GM08714 (cell line): ENCODE data around the gene LMNTD1.

Experiments
- H3K4me3 ChIP-seq: fragments of 200-500 bp; sonication (Bioruptor generic); 2 replicates; pipeline ENCODE4 v1.5.1; 2014; ENCODE audit warnings: mild to moderate bottlenecking, low read length, inconsistent platforms
- ZNF274 ChIP-seq: IDR thresholded peaks from 2 replicates; pipeline ENCODE4 v1.6.1; 2012; ENCODE audit warnings: mild to moderate bottlenecking, low read depth, low read length

Gene LMNTD1

GRCh38 chr12:25570418-25570817, 17.3 kb upstream of the LMNTD1 start:
- no peak overlapping the region for H3K4me3 ChIP-seq
- no peak for TF ChIP-seq ZNF274

DNA sequence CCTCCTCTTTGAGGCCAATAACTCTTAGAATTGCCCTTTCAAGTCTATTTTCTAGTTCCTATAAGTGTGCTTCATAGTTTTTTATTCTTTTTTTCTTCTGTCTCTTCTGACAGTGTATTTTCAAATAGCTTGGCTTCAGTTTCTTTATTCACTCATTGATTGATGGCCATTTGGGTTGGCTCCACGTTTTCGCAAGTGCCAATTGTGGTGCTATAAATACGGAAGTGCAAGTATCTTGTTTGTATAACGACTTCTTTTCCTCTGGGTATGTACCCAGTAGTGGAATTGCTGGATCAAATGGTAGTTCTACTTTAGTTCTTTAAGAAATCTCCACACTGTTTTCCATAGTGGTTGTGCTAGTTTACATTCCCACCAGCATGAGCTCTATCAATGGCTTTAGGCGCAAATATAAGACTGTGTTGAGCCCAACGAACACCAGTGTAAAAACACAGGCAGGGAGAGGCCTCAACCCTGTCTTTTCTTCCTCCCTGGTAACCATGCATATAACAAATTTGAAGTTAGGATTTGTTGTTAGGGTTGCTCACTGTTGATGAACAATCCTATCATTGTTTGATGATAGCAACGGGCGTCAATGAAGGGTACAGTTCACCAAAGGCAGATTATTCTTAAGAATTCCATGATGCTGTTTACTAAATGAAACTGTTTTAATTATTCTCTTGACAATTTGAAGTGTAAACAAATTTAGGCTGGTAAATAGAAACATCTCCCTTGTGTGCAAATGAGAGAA, 13.3 kb upstream of the LMNTD1 start:
- no peak for TF ChIP-seq ZNF274
- no peak overlapping the region for H3K4me3 ChIP-seq

DNA sequence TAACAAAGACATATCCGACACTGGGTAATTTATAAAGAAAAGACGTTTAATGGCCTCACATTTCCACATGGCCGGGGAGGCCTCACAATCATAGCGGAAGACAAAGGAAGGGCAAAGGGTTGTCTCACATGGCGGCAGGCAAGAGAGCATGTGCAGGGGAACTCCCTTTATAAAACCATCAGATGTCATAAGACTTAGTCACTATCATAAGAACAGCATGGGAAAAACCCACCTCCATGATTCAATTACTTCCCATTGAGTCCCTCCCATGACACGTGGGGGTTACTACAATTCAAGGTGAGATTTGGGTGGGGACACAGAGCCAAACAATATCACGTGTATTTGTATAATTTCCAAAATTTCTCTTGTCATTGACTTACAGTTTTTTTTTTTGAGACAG, 5.5 kb upstream of the LMNTD1 start:
- no peak overlapping the region for H3K4me3 ChIP-seq
- TF ChIP-seq ZNF274, result no peak

DNA sequence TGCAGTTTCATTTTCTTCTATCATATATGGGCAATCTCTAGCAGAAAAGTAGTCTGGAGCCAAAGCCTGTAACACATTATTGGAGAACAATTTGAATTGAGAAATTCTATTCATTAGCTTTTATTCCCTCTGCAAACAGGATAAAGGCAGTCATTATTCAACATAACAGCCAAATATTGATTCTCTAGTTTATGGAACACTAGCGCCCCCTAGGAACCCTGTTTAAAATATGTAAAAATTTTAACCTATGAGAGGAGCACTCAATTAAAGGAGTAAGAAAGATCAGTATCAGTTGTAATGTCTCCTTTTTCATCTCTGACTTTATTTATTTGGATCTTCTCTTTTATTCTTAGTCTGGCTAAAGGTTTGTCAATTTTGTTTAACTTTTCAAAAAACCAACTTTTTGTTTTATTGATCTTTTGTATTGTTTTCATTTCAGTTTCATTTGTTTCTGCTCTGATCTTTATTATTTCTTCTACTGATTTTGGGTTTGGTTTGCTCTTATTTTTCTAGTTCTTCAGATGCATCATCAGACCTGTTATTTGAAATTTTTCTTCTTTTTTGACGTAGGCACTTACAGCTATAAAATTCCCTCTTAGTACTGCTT, 4.8 kb upstream of the LMNTD1 start:
- TF ChIP-seq ZNF274, result no peak

DNA sequence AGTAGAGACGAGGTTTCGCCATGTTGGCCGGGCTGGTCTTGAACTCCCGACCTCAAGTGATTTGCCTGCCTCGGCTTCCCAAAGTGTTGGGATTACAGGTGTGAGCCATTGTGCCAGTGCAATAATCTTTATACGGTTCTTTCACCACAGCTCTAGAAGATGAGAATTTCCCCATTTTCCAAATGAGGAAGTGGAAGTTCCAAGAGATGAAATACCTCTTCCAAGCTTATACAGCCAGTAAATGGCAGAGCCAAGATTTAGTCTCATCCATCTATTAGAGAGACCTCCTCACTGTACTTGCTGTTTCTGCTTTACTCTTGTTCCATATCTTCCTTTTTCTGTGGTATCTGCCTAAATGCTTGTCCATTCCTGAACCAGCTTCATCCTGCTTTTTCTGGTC, 3.1 kb upstream of the LMNTD1 start:
- TF ChIP-seq ZNF274, result no peak
- no peak overlapping the region for H3K4me3 ChIP-seq

More for the DNA sequence above, 4.8 kb upstream of the LMNTD1 start:
- H3K4me3 ChIP-seq, result no peak overlapping the region

GRCh38 chr12:25552681-25553080, 402 bp downstream of the LMNTD1 start:
- no peak for TF ChIP-seq ZNF274
- H3K4me3 ChIP-seq, result no peak overlapping the region

GRCh38 chr12:25550186-25550585, 2.9 kb downstream of the LMNTD1 start:
- TF ChIP-seq ZNF274, result no peak
- H3K4me3 ChIP-seq, result no peak overlapping the region

DNA sequence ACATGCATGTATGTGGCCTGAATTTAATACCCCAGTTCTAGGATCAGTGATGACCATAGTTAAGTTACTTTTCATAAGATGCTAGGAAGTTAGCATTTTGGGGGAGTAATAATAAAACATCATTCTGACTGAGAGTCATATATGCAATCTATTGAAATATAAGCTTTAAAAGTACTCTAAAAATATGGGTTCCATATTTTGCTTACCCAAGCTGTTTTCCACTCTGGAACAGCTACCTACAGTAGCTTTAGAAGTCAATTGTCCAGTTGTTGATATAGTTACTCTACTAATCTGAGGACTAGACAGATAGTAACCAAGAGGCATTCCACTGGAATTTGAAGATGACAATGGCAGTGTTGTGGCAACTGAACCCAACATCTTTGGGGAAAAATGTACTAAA, 4.0 kb downstream of the LMNTD1 start:
- H3K4me3 ChIP-seq, result no peak overlapping the region
- TF ChIP-seq ZNF274, result no peak

- no peak overlapping the region for H3K4me3 ChIP-seq
- no peak for TF ChIP-seq ZNF274
Observed at GRCh38 chr12:25546318-25546717, 6.8 kb downstream of the LMNTD1 start.

DNA sequence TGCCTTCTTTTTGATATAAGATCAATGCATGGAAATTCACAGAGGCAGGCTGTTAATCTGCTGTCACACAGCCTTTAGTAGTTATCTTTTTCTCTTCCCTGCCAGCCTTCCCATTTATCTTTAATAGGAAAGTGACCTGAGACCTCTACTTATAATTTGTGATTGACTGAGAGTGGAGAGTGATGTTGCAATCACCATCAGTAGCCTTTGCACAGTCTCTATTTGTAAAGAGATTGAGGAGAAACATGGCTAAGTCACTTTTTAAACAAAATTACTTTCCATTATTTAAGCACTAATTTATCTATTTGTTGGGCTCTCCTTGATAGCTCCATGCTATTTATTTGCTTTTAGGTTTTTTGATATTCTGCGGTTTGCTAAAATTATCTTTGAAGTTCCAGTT, 19.9 kb downstream of the LMNTD1 start:
- no peak overlapping the region for H3K4me3 ChIP-seq
- no peak for TF ChIP-seq ZNF274

- TF ChIP-seq ZNF274, result no peak
- H3K4me3 ChIP-seq, result no peak overlapping the region
Observed at GRCh38 chr12:25531502-25532052, 21.5 kb downstream of the LMNTD1 start.

GRCh38 chr12:25529738-25530137, 23.3 kb downstream of the LMNTD1 start:
- no peak for TF ChIP-seq ZNF274
- no peak overlapping the region for H3K4me3 ChIP-seq

- TF ChIP-seq ZNF274, result no peak
- H3K4me3 ChIP-seq, result no peak overlapping the region
Observed at GRCh38 chr12:25526778-25527177, 26.3 kb downstream of the LMNTD1 start.

DNA sequence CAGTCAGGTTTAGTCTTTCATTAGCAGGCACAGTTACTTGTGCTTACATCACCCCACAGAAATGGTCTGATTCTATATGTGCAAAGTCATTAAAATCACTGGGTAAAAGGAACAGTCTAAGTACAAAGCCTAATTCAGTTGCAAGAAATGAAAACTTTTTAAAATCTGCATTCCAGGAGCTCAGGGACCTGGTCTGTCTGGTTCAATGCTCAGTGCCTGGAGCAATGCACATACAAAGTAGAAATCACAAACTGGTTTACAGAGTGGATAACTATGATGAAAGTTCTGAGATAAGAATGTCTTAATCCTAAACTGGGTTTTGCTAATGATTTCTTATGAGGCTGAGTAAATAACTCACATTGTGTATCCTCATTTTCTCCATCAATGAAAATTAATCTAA, 28.7 kb downstream of the LMNTD1 start:
- no peak for TF ChIP-seq ZNF274
- H3K4me3 ChIP-seq, result no peak overlapping the region

GRCh38 chr12:25521625-25522256, 31.3 kb downstream of the LMNTD1 start:
- no peak for TF ChIP-seq ZNF274
- H3K4me3 ChIP-seq, result no peak overlapping the region
